ENCODE data around the gene SLC35E1.

Gene SLC35E1

DNA sequence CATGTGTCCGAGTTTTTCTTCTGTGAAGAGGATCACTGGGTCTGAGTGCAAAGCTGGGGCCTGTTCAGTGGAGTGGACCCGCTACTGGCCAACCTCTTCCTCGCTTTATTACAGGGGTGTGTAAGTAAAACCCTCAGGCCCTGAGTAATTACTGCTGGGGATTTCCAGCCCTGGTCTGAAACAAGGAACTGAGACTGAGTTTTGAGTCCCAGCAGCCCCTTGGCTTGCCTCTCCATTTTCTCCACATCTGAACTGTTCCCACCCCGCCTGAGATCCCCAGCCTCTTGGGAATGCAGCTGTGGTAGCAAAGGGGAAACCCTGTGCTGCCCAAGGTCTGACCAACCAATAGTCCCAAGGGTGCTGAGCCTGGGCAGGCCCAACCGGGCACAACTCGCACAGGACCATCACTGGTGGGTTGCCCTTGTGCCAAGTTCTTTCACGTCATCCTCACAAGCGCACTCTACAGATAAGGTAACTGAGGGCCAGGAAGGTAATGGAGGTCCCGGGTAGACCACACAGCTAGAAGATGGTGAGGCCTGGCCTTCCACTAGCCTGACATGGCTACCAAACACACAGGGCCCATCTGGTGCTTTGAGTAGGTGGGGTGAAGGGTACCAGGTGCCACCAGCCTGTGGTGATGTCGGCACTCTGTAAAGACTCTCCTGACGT lies 13.7 kb upstream of the SLC35E1 start:
- DNase-seq (ENCODE audit: insufficient read length, low spot score) (no peak), FAIRE-seq (no peak)
- no peak for TF ChIP-seq CTCF (IDR thresholded peaks at IDR 0.05; ENCODE audit: insufficient read depth, missing control alignments)

DNA sequence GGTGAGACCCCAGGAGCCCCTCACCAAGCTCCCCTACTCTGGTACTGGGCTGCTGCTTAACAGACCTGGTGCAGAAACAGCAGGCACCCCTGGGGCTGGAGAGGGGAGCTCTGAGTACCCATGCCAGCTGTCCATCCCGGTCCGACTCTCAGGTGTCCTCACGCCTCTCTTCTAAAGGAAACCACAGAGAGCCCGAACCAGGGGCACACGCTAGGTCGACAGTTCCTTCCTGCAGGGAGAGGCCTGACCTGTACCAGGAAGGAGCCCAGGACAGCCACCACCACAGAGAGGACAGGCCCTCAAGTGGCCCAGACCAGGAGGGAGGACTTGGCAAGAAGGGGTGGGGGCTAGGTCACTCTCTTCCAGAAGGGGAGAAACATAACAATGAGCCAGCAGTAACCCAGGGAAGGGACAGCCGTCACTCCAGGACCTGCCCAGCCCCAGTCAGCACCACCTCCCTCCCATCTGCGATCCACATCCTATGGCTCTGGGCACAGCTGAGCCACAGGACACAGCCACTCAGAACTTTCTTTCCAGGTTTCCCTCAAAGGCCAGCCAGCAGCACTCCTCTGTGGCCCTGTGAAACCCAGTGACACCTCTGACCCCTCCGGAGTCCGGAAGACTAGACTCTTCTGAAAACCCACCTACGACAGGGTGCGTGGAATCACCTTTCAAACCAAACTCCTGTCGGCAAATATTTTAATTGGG lies 13.0 kb upstream of the SLC35E1 start:
- DNase-seq (ENCODE audit: insufficient read length, low spot score) (no peak), FAIRE-seq (no peak)
- no peak for TF ChIP-seq CTCF (IDR thresholded peaks at IDR 0.05; ENCODE audit: insufficient read depth, missing control alignments)

GRCh38 chr19:16584248-16585093 lies 12.3 kb upstream of the SLC35E1 start:
- FAIRE-seq (no peak), DNase-seq (ENCODE audit: insufficient read length, low spot score) (peak; percentile 92)
- no peak for TF ChIP-seq CTCF (IDR thresholded peaks at IDR 0.05; ENCODE audit: insufficient read depth, missing control alignments)

GRCh38 chr19:16582486-16583261 lies 10.5 kb upstream of the SLC35E1 start:
- DNase-seq (ENCODE audit: insufficient read length, low spot score) (no peak), FAIRE-seq (no peak)
- no peak for TF ChIP-seq CTCF (IDR thresholded peaks at IDR 0.05; ENCODE audit: insufficient read depth, missing control alignments)

GRCh38 chr19:16581971-16582343 lies 9.7 kb upstream of the SLC35E1 start:
- TF ChIP-seq CTCF (IDR thresholded peaks at IDR 0.05; ENCODE audit: insufficient read depth, missing control alignments) = no peak
- FAIRE-seq = no peak

DNA sequence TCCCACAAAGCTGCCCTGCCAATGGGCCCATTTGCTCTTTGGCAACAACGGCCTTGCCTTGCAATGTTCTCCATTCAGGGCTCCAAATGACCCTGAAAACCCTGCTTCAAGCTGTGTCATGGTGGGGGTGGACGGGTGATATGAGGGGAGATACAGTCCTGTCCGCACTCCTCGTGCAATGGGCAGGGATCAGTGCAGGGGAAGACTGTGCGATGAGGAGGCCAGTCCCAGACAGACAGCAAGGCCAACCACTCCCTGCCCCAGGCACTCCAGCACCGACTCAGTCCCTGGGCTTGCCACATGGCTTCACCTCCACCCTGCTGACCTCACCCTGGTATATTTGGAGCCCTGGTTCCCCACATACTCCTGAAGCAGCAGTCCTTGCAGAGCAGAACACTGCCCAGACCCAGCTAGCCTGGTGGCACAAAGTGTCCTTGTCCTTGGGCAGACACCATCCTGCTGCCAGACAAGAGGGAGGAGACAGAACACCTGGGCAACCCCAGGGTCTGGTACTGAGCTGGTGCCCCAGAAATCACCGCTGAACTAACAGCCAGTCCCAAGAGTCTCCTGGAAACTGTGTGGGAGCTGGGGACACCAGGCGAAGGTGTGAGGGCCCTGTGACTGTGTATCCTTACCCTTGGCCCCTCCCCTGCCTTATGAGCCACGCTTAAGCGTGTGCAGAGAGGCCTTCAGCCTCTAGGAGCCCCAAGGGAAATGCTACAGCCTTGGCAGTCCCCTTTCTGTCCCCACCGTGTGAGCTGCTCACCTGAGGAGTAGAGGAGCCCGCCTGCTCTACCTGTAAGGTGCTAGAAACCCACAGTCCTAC lies 9.1 kb upstream of the SLC35E1 start:
- FAIRE-seq = no peak
- TF ChIP-seq CTCF (IDR thresholded peaks at IDR 0.05; ENCODE audit: insufficient read depth, missing control alignments) = no peak

More at GRCh38 chr19:16581971-16582343, 9.7 kb upstream of the SLC35E1 start:
- no peak for DNase-seq (ENCODE audit: insufficient read length, low spot score)

More for the DNA sequence above, 9.1 kb upstream of the SLC35E1 start:
- no peak for DNase-seq (ENCODE audit: insufficient read length, low spot score)
